IMR-90 (cell line): ENCODE results near the gene URB1. TPM values are rescaled to one million over a fixed set of nuclear protein-coding genes. Genes with fewer than 3 reads are reported as not detected.
A peak's percentile ranks its signal among the peaks of the same experiment; 100 is the strongest.

Experiments
- ATAC-seq: fragments of 200-7000 bp; cut with Tn5 transposase; 2 replicates; pipeline ENCODE4 v1.9.1; 2020; ENCODE audit warnings: low read depth, mild to moderate bottlenecking, moderate library complexity
- BruUV-seq: library from RNA; stranded (reverse); fragments of 400-500 nt; replicated peaks from 2 replicates; lab custom pipeline; 2021; lab: Mats Ljungman, UMichigan
- CTCF ChIA-PET: fragments of 300-600 bp; formaldehyde crosslinking; extraction: SDS; loops from one replicate; lab custom pipeline; 2021; ENCODE audit warnings: antibody characterized with exemption; lab: Yijun Ruan, JAX
- POLR2A ChIA-PET: fragments of 300-600 bp; sonication (Branson Sonifier 250); formaldehyde crosslinking; loops from one replicate; lab custom pipeline; 2022; ENCODE audit warnings: antibody characterized with exemption; ENCODE audit not compliant: unreplicated experiment; lab: Charles Lee
- DNase-seq: peaks from one replicate; pipeline ENCODE4 v3.0.0; 2013
- H2AFZ ChIP-seq: replicated peaks from 2 replicates; pipeline ENCODE3; 2013; ENCODE audit warnings: low read length, mild to moderate bottlenecking; ENCODE audit not compliant: poor library complexity
- H2AK5ac ChIP-seq: 2 replicates; pipeline ENCODE4 v1.6.1; 2013; ENCODE audit warnings: low read depth, low read length, inconsistent platforms
- H2AK9ac ChIP-seq: replicated peaks from 2 replicates; pipeline ENCODE3; 2013; ENCODE audit warnings: mild to moderate bottlenecking, low read depth, low read length, moderate library complexity; ENCODE audit not compliant: poor library complexity
- H2BK120ac ChIP-seq: 2 replicates; pipeline ENCODE4 v1.6.1; 2013; ENCODE audit warnings: low read depth, low read length, inconsistent platforms
- H2BK15ac ChIP-seq: 3 replicates; pipeline ENCODE4 v1.6.1; 2013; ENCODE audit warnings: low read depth, low read length, inconsistent platforms
- H2BK20ac ChIP-seq: 2 replicates; pipeline ENCODE4 v1.6.1; 2013; ENCODE audit warnings: low read depth, mild to moderate bottlenecking, inconsistent platforms, low read length, moderate library complexity
- H2BK5ac ChIP-seq: 2 replicates; pipeline ENCODE4 v1.6.1; 2013; ENCODE audit warnings: mild to moderate bottlenecking, low read depth, low read length, inconsistent platforms; ENCODE audit not compliant: poor library complexity, severe bottlenecking
- H3K14ac ChIP-seq: replicated peaks from 2 replicates; pipeline ENCODE4 v1.6.1; 2013; ENCODE audit warnings: low read depth, low read length, inconsistent platforms
- H3K18ac ChIP-seq: 2 replicates; pipeline ENCODE4 v1.6.1; 2013; ENCODE audit warnings: low read depth, low read length, control low read depth
- H3K23ac ChIP-seq: 2 replicates; pipeline ENCODE4 v1.6.1; 2013; ENCODE audit warnings: low read depth, low read length, inconsistent platforms
- H3K27ac ChIP-seq: 2 replicates; pipeline ENCODE4 v1.5.1; 2013; ENCODE audit warnings: mild to moderate bottlenecking, control low read depth, low read length; ENCODE audit not compliant: insufficient read depth
- H3K27me3 ChIP-seq: 2 replicates; pipeline ENCODE4 v1.6.1; 2013; ENCODE audit warnings: low read length; ENCODE audit not compliant: control insufficient read depth, insufficient read depth
- H3K36me3 ChIP-seq: 2 replicates; pipeline ENCODE4 v1.6.1; 2013; ENCODE audit warnings: low read length, mixed read lengths; ENCODE audit not compliant: control insufficient read depth, insufficient read depth
- H3K4ac ChIP-seq: 2 replicates; pipeline ENCODE4 v1.6.1; 2013; ENCODE audit warnings: low read depth, low read length, inconsistent platforms
- H3K4me1 ChIP-seq: 2 replicates; pipeline ENCODE4 v1.6.1; 2013; ENCODE audit warnings: low read length, mixed read lengths; ENCODE audit not compliant: control insufficient read depth, insufficient read depth
- H3K4me2 ChIP-seq: 2 replicates; pipeline ENCODE4 v1.6.1; 2013; ENCODE audit warnings: low read depth, mild to moderate bottlenecking, control low read depth, low read length, moderate library complexity
- H3K4me3 ChIP-seq: 2 replicates; pipeline ENCODE4 v1.5.1; 2013; ENCODE audit warnings: low read depth, mild to moderate bottlenecking, control low read depth, low read length, moderate library complexity; ENCODE audit not compliant: insufficient read depth
- H3K56ac ChIP-seq: 2 replicates; pipeline ENCODE4 v1.6.1; 2013; ENCODE audit warnings: low read length, inconsistent platforms; ENCODE audit not compliant: insufficient read depth; ENCODE audit errors: extremely low read depth
- H3K79me1 ChIP-seq, 2 experiments: 2 replicates each; pipeline ENCODE4 v1.6.1; 2013; ENCODE audit warnings: low read length in 2 of 2, inconsistent platforms in 1 of 2, low read depth in 1 of 2
- H3K9ac ChIP-seq: 2 replicates; pipeline ENCODE4 v1.6.1; 2013; ENCODE audit warnings: low read depth, low read length, control low read depth
- H3K9me1 ChIP-seq: 2 replicates; pipeline ENCODE4 v1.6.1; 2013; ENCODE audit warnings: low read length, inconsistent platforms; ENCODE audit not compliant: insufficient read depth
- H3K9me3 ChIP-seq: 2 replicates; pipeline ENCODE4 v1.6.1; 2013; ENCODE audit warnings: low read length; ENCODE audit not compliant: control insufficient read depth, insufficient read depth
- H4K20me1 ChIP-seq: 2 replicates; pipeline ENCODE4 v1.6.1; 2013; ENCODE audit warnings: low read length, inconsistent platforms; ENCODE audit not compliant: insufficient read depth
- H4K5ac ChIP-seq: 2 replicates; pipeline ENCODE4 v1.6.1; 2013; ENCODE audit warnings: mild to moderate bottlenecking, low read depth, low read length, control low read depth
- H4K8ac ChIP-seq, 2 experiments: 2 replicates each; pipeline ENCODE4 v1.6.1; 2013; ENCODE audit warnings: low read depth in 2 of 2, low read length in 2 of 2, control low read depth in 1 of 2, inconsistent platforms in 1 of 2
- H4K91ac ChIP-seq: 2 replicates; pipeline ENCODE4 v1.6.1; 2013; ENCODE audit warnings: low read depth, low read length, inconsistent platforms; ENCODE audit not compliant: insufficient read depth
- CEBPB ChIP-seq: IDR thresholded peaks from 2 replicates; pipeline ENCODE4 v1.6.1; 2012; ENCODE audit warnings: low read depth, low read length, improper control_type of control experiment
- CTCF ChIP-seq: conservative IDR thresholded peaks from 2 replicates; pipeline ENCODE4 v1.5.1; 2012; ENCODE audit warnings: mild to moderate bottlenecking, low read depth, low read length, improper control_type of control experiment
- FOS ChIP-seq: fragments of 150-350 bp; IDR thresholded peaks from 2 replicates; pipeline ENCODE4 v1.6.1; 2016; ENCODE audit warnings: low read depth, low read length
- MAFK ChIP-seq: IDR thresholded peaks from 2 replicates; pipeline ENCODE4 v1.6.1; 2012; ENCODE audit warnings: low read depth, low read length, improper control_type of control experiment
- MXI1 ChIP-seq: IDR thresholded peaks from 2 replicates; pipeline ENCODE4 v1.6.1; 2012; ENCODE audit warnings: low read depth, mild to moderate bottlenecking, low read length, moderate library complexity, borderline replicate concordance
- NFE2L2 ChIP-seq: fragments of 150-350 bp; IDR thresholded peaks from 2 replicates; pipeline ENCODE4 v1.6.1; 2016; ENCODE audit warnings: low read depth, mild to moderate bottlenecking, low read length
- RCOR1 ChIP-seq: IDR thresholded peaks from 2 replicates; pipeline ENCODE4 v1.6.1; 2012; ENCODE audit warnings: mild to moderate bottlenecking, low read length, improper control_type of control experiment; ENCODE audit not compliant: insufficient replicate concordance
- RFX5 ChIP-seq: IDR thresholded peaks from 2 replicates; pipeline ENCODE4 v1.8.0; 2012; ENCODE audit warnings: low read depth, mild to moderate bottlenecking, low read length, moderate library complexity
- SMC3 ChIP-seq: fragments of 150-350 bp; IDR thresholded peaks from 2 replicates; pipeline ENCODE4 v1.6.1; 2016; ENCODE audit warnings: low read depth, mild to moderate bottlenecking, antibody characterized with exemption, low read length, moderate library complexity
- USF2 ChIP-seq: fragments of 150-350 bp; IDR thresholded peaks from 2 replicates; pipeline ENCODE4 v1.6.1; 2017; ENCODE audit warnings: mild to moderate bottlenecking, antibody characterized with exemption, low read length, low read depth
- WGBS, 2 experiments: methylation state at CpG; one replicate each; pipeline versions ENCODE4 v1.1.5 to v1.1.7; 2013; ENCODE audit warnings: missing lambda C conversion rate in 2 of 2; ENCODE audit not compliant: insufficient read length in 1 of 2; ENCODE audit errors: extremely low coverage in 2 of 2; 5-methylcytosine and 5-hydroxymethylcytosine counted together
- dilution Hi-C: fragments of 300-500 bp; cut with HindIII; formaldehyde crosslinking; loops from one replicate; pipeline ENCODE4 v1.14.3; 2018; ENCODE audit warnings: low sequenced_read_pairs; ENCODE audit not compliant: unreplicated experiment
- in situ Hi-C: fragments of 300-500 bp; cut with MboI; formaldehyde crosslinking; loops from 3 replicates; pipeline ENCODE4 v1.14.3; 2019; ENCODE audit warnings: low sequenced_read_pairs, inconsistent platforms, mixed read lengths
- intact Hi-C: fragments of 100-400 bp; cut with micrococcal nuclease; formaldehyde crosslinking; loops from 2 replicates; pipeline ENCODE4 v1.10.0; 2022
- polyA plus RNA-seq, 3 experiments: library from polyadenylated mRNA; depleted of rRNA; stranded (reverse); fragments of >200 nt; gene quantifications; 2 replicates each; pipeline ENCODE4 v1.2.3, GENCODE V29; 2012; ENCODE audit warnings: low replicate concordance in 1 of 3
- total RNA-seq: library from RNA; depleted of rRNA; stranded (reverse); fragments of >200 nt; gene quantifications from 2 replicates; pipeline ENCODE4 v1.2.3, GENCODE V29; 2012

Gene URB1
- total and polyA plus RNA-seq, 2 of the 4 experiments (the other 2 are of a cell fraction) = 9.2 to 12.7 TPM

- no peak for TF ChIP-seq CTCF
Observed at GRCh38 chr21:32331444-32332305, 61.1 kb downstream of the URB1 start (continued).

- no peak overlapping the region for H3K14ac ChIP-seq
- intact Hi-C loops (no loop called here), dilution Hi-C loops (no loop called here), in situ Hi-C loops (no loop called here)
- CTCF ChIA-PET = no interaction called here
- no peak overlapping the region for H2AK9ac ChIP-seq
- H3K4me3 ChIP-seq = no peak overlapping the region
- no peak overlapping the region for H3K56ac ChIP-seq
- 0 out of 2 replicates have a peak overlapping the region, but pooled peaks have one; percentile 12 for H2AK5ac ChIP-seq
- no peak overlapping the region for H2BK20ac ChIP-seq
- H3K4me1 ChIP-seq = peaks cover 6% of the 10 kb centered on the region
- H3K23ac ChIP-seq = no peak overlapping the region
- H4K5ac ChIP-seq = no peak overlapping the region
- WGBS, 2 experiments = no CpG with 5 or more reads among the region's 4 CpGs
- no peak overlapping the region for H4K8ac ChIP-seq
- H2BK120ac ChIP-seq = no peak overlapping the region
- H3K27ac ChIP-seq = no peak overlapping the region
- H2BK5ac ChIP-seq = no peak overlapping the region
- no peak for DNase-seq
- H4K20me1 ChIP-seq = no peaks in the 10 kb centered on the region; the same call in 1 of the 2 replicates
- H3K4ac ChIP-seq = no peak overlapping the region
- H3K9me1 ChIP-seq = peaks cover 10% of the 10 kb centered on the region
- no peaks in the 10 kb centered on the region for H3K27me3 ChIP-seq
- no peak overlapping the region for H3K9ac ChIP-seq
- BruUV-seq = no TSS peak
- no peak overlapping the region for H2AFZ ChIP-seq
- no peak overlapping the region for H3K4me2 ChIP-seq
- no peak for ATAC-seq
- no peak overlapping the region for H2BK15ac ChIP-seq
- H3K79me1 ChIP-seq = peaks cover 3 to 16% of the 10 kb centered on the region in 2 experiments; a peak in 3 of 4 replicates
- no peaks in the 10 kb centered on the region for H3K9me3 ChIP-seq
- H3K18ac ChIP-seq = no peak overlapping the region
- H3K36me3 ChIP-seq = peaks cover 37% of the 10 kb centered on the region
- H4K91ac ChIP-seq = no peak overlapping the region
- POLR2A ChIA-PET = no interaction called here
- TF ChIP-seq MXI1 = no peak
- TF ChIP-seq USF2 = no peak
- TF ChIP-seq CTCF = no peak
- no peak for TF ChIP-seq MAFK
- no peak for TF ChIP-seq CEBPB
- TF ChIP-seq SMC3 = no peak
- TF ChIP-seq RCOR1 = no peak
- TF ChIP-seq NFE2L2 = no peak
- TF ChIP-seq RFX5 = no peak
- no peak for TF ChIP-seq FOS
Observed at GRCh38 chr21:32330784-32331311, 62.0 kb downstream of the URB1 start.
